Liver (tissue), 9 donors: ENCODE measurements around the gene RTEL1. TPM values are rescaled to one million over a fixed set of nuclear protein-coding genes. Genes with fewer than 3 reads are reported as not detected.

Experiments
- DNase-seq: peaks from one replicate; pipeline ENCODE4 v3.0.0-alpha.2; 2017; ENCODE audit warnings: low spot score
- H3K27ac ChIP-seq, 2 donors: one replicate each; pipeline ENCODE4 v1.7.0; 2013; ENCODE audit warnings: inconsistent platforms in 2 of 2, low read length in 2 of 2, control low read depth in 1 of 2, low read depth in 1 of 2, mild to moderate bottlenecking in 1 of 2
- H3K27me3 ChIP-seq, 4 donors: one replicate each; pipeline versions ENCODE4 v1.6.1 to v1.7.0; 2013; ENCODE audit warnings: low read length in 3 of 4, inconsistent platforms in 1 of 4, mild to moderate bottlenecking in 1 of 4, moderate library complexity in 1 of 4; ENCODE audit not compliant: control insufficient read depth in 4 of 4, insufficient read depth in 4 of 4
- H3K36me3 ChIP-seq, 4 donors: one replicate each; pipeline versions ENCODE4 v1.6.1 to v1.7.0; 2013; ENCODE audit warnings: low read length in 3 of 4, mild to moderate bottlenecking in 3 of 4, low read depth in 1 of 4, moderate library complexity in 1 of 4; ENCODE audit not compliant: control insufficient read depth in 4 of 4, insufficient read depth in 3 of 4
- H3K4me1 ChIP-seq, 4 donors: one replicate each; pipeline versions ENCODE4 v1.6.1 to v1.7.0; 2013; ENCODE audit warnings: low read length in 3 of 4, mild to moderate bottlenecking in 3 of 4, moderate library complexity in 1 of 4; ENCODE audit not compliant: control insufficient read depth in 4 of 4, insufficient read depth in 4 of 4
- H3K4me3 ChIP-seq, 3 donors: one replicate each; pipeline versions ENCODE4 v1.6.1 to v1.7.0; 2013; ENCODE audit warnings: low read length in 3 of 3, control low read depth in 1 of 3, low read depth in 1 of 3, mild to moderate bottlenecking in 1 of 3
- H3K9ac ChIP-seq, 2 donors: one replicate each; pipeline ENCODE4 v1.7.0; 2013; ENCODE audit warnings: low read length in 2 of 2, mild to moderate bottlenecking in 2 of 2, moderate library complexity in 2 of 2, control low read depth in 1 of 2, low read depth in 1 of 2
- H3K9me3 ChIP-seq, 4 donors: one replicate each; pipeline versions ENCODE4 v1.6.1 to v1.7.0; 2013; ENCODE audit warnings: low read length in 3 of 4; ENCODE audit not compliant: control insufficient read depth in 4 of 4
- FOXA1 ChIP-seq: IDR thresholded peaks from 2 replicates; pipeline ENCODE4 v1.6.1; 2016; ENCODE audit warnings: antibody characterized with exemption
- GABPA ChIP-seq, 2 donors: IDR thresholded peaks in 1 of 2; conservative IDR thresholded peaks in 1 of 2; 2 replicates each; pipeline ENCODE4 v1.6.1; 2016; ENCODE audit warnings: antibody characterized with exemption in 2 of 2, mild to moderate bottlenecking in 1 of 2, moderate library complexity in 1 of 2
- HNF4A ChIP-seq, 2 donors: conservative IDR thresholded peaks; 2 replicates each; pipeline ENCODE4 v1.6.1; 2016; ENCODE audit warnings: antibody characterized with exemption in 2 of 2, mild to moderate bottlenecking in 2 of 2
- JUND ChIP-seq, 2 donors: IDR thresholded peaks; 2 replicates each; pipeline ENCODE4 v1.6.1; 2016; ENCODE audit warnings: antibody characterized with exemption in 2 of 2
- NR2F2 ChIP-seq: IDR thresholded peaks from 2 replicates; pipeline ENCODE4 v1.6.1; 2016; ENCODE audit warnings: antibody characterized with exemption
- RXRA ChIP-seq, 2 donors: IDR thresholded peaks; 2 replicates each; pipeline ENCODE4 v1.6.1; 2017 to 2018; ENCODE audit warnings: antibody characterized with exemption in 2 of 2, mild to moderate bottlenecking in 1 of 2
- SP1 ChIP-seq: IDR thresholded peaks from 2 replicates; pipeline ENCODE4 v1.6.1; 2018; ENCODE audit warnings: antibody characterized with exemption, mild to moderate bottlenecking
- TAF1 ChIP-seq: conservative IDR thresholded peaks from 2 replicates; pipeline ENCODE4 v1.6.1; 2016; ENCODE audit warnings: antibody characterized with exemption, mild to moderate bottlenecking
- YY1 ChIP-seq: IDR thresholded peaks from 2 replicates; pipeline ENCODE4 v1.6.1; 2016; ENCODE audit warnings: antibody characterized with exemption, mild to moderate bottlenecking
- WGBS: extraction: QIAGEN DNeasy Blood & Tissue Kit; methylation state at CpG from one replicate; pipeline ENCODE4 v1.1.7; 2013; 5-methylcytosine and 5-hydroxymethylcytosine counted together
- polyA plus RNA-seq, 2 donors: library from polyadenylated mRNA; stranded (reverse) in 1 of 2; unstranded in 1 of 2; fragments of 200-250 nt in 1 of 2; fragments of >200 nt in 1 of 2; fragmentation: Nextera tagmentation in 1 of 2; extraction: Ambion mirVana in 1 of 2; gene quantifications; one replicate each; pipeline versions ENCODE4 v1.2.1 to v1.2.3, GENCODE V29; 2013 to 2015
- total RNA-seq, 2 donors: library from RNA; depleted of rRNA; stranded (reverse); fragments of >200 nt; gene quantifications; one replicate each; pipeline ENCODE4 v1.2.3, GENCODE V29; 2014
- TF ChIP-seq, protein P1 (sequence below): IDR thresholded peaks from 2 replicates; pipeline ENCODE4 v1.6.1; 2016; ENCODE audit warnings: antibody characterized with exemption
- TF ChIP-seq, protein P2 (sequence below): IDR thresholded peaks from 2 replicates; pipeline ENCODE4 v1.6.1; 2016; ENCODE audit warnings: antibody characterized with exemption
- TF ChIP-seq, protein P3 (sequence below): IDR thresholded peaks from 2 replicates; pipeline ENCODE4 v1.6.1; 2016; ENCODE audit warnings: antibody characterized with exemption, mild to moderate bottlenecking
- TF ChIP-seq, protein P4 (sequence below): IDR thresholded peaks from 2 replicates; pipeline ENCODE4 v1.6.1; 2016; ENCODE audit warnings: antibody characterized with exemption
- donor health status: healthy.
- donor health status: healthy.
- donor health status: healthy.
- donor health status: healthy.
- donor health status: healthy.

RTEL1 gene
- total and polyA plus RNA-seq, 4 donors, result 3.7 to 16.9 (median 7.4) TPM

DNA sequence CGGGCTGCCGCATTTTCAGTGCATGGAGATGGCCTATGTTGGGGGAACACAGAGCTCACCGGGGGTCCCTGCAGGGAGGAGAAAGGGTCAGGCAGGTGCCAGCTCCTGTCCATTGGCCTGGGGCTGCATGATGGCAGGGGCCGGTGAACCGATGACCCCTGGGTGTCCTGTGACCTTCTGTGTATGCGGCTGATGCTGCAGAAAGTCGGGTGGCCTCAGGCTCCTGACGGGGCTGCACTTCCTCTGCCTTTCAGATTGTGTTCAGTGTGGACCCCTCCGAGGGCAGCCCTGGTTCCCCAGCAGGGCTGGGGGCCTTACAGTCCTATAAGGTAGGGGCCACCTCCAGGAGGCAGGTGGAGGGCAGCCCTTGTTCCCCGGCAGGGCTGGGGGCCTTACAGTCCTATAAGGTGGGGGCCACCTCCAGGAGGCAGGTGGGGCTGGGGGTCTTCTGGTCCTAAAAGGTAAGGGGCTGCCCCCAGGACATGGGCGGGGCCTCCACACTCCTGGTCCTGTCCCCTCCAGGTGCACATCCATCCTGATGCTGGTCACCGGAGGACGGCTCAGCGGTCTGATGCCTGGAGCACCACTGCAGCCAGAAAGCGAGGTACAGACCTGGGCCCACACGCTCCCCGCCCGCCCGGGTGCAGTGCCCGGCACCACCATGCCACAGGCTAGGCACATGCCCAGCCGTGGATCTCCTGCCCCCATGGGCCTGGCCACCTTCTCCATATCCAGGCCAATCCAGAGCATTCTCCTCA lies 27.3 kb downstream of the RTEL1 start:
- Histone ChIP-seq H3K9ac (no peak overlapping the region), H3K4me1 (peaks cover 0 to 5% (median 2%) of the 10 kb centered on the region in 4 donors), H3K4me3 (no peak overlapping the region), H3K36me3 (peaks cover 0 to 3% (median 0%) of the 10 kb centered on the region in 4 donors), H3K27me3 (no peaks in the 10 kb centered on the region), H3K9me3 (no peaks in the 10 kb centered on the region), H3K27ac (peak overlapping the region; percentile 85 to 93)
- TF ChIP-seq GABPA (IDR thresholded peaks at IDR 0.05 in 1 of 2, conservative IDR thresholded peaks at IDR 0.05 in 1 of 2), result no peak
- TF ChIP-seq YY1, result no peak
- TF ChIP-seq TAF1, result no peak
- no peak for TF ChIP-seq RXRA (IDR thresholded peaks at IDR 0.05)
- DNase-seq, result no peak
- WGBS, result 88% methylated on average over 21 of the region's 21 CpGs

DNA sequence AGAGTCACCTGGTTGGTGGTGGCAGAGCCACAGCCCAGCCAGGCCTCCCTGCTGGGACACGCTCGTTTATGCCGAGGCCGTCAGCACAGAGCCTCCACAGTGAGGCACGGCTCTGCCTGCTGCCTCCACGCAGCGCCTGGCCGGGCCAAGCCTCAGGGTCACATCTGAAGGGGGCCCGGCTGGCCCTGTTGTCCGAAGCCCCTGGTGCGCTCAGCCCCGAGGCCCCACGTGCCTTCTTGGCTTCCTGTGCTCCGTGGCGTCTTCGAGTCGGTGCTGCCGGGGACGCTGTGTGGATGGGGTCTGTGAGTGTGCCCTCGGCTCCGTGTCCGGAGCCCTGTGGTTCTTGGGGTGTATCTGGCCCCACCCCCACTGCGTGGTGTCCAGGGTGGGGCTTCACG lies 28.0 kb downstream of the RTEL1 start:
- peaks cover 0 to 5% (median 2%) of the 10 kb centered on the region in 4 donors for H3K4me1 ChIP-seq
- H3K9ac ChIP-seq, result no peak overlapping the region
- TF ChIP-seq GABPA (IDR thresholded peaks at IDR 0.05 in 1 of 2, conservative IDR thresholded peaks at IDR 0.05 in 1 of 2) (no peak), FOXA1 (no peak), NR2F2 (no peak), JUND (IDR thresholded peaks at IDR 0.05) (no peak), SP1 (no peak), HNF4A (conservative IDR thresholded peaks at IDR 0.05) (no peak), RXRA (IDR thresholded peaks at IDR 0.05) (no peak)
- TF ChIP-seq, protein P1, sequence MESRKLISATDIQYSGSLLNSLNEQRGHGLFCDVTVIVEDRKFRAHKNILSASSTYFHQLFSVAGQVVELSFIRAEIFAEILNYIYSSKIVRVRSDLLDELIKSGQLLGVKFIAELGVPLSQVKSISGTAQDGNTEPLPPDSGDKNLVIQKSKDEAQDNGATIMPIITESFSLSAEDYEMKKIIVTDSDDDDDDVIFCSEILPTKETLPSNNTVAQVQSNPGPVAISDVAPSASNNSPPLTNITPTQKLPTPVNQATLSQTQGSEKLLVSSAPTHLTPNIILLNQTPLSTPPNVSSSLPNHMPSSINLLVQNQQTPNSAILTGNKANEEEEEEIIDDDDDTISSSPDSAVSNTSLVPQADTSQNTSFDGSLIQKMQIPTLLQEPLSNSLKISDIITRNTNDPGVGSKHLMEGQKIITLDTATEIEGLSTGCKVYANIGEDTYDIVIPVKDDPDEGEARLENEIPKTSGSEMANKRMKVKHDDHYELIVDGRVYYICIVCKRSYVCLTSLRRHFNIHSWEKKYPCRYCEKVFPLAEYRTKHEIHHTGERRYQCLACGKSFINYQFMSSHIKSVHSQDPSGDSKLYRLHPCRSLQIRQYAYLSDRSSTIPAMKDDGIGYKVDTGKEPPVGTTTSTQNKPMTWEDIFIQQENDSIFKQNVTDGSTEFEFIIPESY, result no peak
- TF ChIP-seq, protein P2, sequence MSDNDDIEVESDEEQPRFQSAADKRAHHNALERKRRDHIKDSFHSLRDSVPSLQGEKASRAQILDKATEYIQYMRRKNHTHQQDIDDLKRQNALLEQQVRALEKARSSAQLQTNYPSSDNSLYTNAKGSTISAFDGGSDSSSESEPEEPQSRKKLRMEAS, result no peak
- TF ChIP-seq, protein P3, sequence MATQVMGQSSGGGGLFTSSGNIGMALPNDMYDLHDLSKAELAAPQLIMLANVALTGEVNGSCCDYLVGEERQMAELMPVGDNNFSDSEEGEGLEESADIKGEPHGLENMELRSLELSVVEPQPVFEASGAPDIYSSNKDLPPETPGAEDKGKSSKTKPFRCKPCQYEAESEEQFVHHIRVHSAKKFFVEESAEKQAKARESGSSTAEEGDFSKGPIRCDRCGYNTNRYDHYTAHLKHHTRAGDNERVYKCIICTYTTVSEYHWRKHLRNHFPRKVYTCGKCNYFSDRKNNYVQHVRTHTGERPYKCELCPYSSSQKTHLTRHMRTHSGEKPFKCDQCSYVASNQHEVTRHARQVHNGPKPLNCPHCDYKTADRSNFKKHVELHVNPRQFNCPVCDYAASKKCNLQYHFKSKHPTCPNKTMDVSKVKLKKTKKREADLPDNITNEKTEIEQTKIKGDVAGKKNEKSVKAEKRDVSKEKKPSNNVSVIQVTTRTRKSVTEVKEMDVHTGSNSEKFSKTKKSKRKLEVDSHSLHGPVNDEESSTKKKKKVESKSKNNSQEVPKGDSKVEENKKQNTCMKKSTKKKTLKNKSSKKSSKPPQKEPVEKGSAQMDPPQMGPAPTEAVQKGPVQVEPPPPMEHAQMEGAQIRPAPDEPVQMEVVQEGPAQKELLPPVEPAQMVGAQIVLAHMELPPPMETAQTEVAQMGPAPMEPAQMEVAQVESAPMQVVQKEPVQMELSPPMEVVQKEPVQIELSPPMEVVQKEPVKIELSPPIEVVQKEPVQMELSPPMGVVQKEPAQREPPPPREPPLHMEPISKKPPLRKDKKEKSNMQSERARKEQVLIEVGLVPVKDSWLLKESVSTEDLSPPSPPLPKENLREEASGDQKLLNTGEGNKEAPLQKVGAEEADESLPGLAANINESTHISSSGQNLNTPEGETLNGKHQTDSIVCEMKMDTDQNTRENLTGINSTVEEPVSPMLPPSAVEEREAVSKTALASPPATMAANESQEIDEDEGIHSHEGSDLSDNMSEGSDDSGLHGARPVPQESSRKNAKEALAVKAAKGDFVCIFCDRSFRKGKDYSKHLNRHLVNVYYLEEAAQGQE, result no peak
- TF ChIP-seq, protein P4, sequence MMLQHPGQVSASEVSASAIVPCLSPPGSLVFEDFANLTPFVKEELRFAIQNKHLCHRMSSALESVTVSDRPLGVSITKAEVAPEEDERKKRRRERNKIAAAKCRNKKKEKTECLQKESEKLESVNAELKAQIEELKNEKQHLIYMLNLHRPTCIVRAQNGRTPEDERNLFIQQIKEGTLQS, result no peak

More for the DNA sequence above, 28.0 kb downstream of the RTEL1 start:
- WGBS, result 87% methylated on average over 24 of the region's 24 CpGs
- H3K4me3 ChIP-seq, result no peak overlapping the region
- no peaks in the 10 kb centered on the region for H3K36me3 ChIP-seq
- no peak for DNase-seq
- peak overlapping the region; percentile 85 to 93 for H3K27ac ChIP-seq
- H3K9me3 ChIP-seq, result no peaks in the 10 kb centered on the region
- H3K27me3 ChIP-seq, result no peaks in the 10 kb centered on the region
